ENCODE results near the gene PRKN.

DNA sequence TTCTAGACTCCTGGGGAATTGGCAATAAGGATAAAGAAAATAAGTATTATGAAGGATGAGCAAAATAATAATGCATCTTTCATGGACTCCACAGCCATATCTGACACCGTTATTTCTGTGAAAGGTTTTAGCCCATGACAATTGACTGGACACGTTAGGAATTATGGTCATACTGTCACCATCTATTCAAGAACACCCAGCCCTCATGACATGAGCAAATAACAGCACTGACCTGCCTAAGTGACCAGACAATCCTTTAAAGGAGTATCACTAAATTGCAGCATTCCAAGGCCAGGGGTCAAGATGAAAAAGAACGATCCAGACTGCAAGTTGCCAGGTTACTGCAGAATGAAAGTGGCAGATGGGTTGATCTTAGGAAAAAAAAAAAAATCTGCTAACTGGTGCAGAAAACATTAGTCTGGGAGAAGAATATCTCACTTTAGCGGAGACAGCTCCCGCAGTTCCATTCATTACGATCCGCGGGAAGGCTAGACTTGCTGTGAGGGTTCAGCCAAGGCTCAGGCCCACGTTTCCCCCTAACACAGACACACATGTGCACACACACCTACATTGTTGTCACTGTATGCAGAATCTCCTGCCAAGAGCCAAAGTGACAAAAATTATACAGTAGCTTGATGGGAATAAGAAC lies 1216.0 kb downstream of the PRKN start:
- TF ChIP-seq ELF4 (IDR thresholded peaks at IDR 0.05) (no peak), FOXK2 (IDR thresholded peaks at IDR 0.05) (no peak), TARDBP (IDR thresholded peaks at IDR 0.05) (no peak)

Data from HEK293T (cell line).